ENCODE data around the gene TSSC4.

The TSSC4 gene

GRCh38 chr11:2367266-2368160 lies 33.0 kb upstream of the TSSC4 start:
- DNase-seq (ENCODE audit: extremely low read depth, insufficient read length), result no peak
- Histone ChIP-seq H3K4me3 (replicated peaks; ENCODE audit: low read depth, low read length) (no peak overlapping the region), H3K27me3 (replicated peaks; ENCODE audit: control insufficient read depth, insufficient read depth, low read length) (peaks cover 2% of the 10 kb centered on the region; the same call in 1 of the 2 replicates), H3K36me3 (ENCODE audit: control insufficient read depth, insufficient read depth, low read length) (no peaks in the 10 kb centered on the region)
- no peak for TF ChIP-seq CTCF (IDR thresholded peaks at IDR 0.05; ENCODE audit: insufficient read depth, low read length, poor library complexity, severe bottlenecking)

- Histone ChIP-seq H3K36me3 (ENCODE audit: control insufficient read depth, insufficient read depth, low read length) (no peaks in the 10 kb centered on the region), H3K27me3 (replicated peaks; ENCODE audit: control insufficient read depth, insufficient read depth, low read length) (peaks cover 2% of the 10 kb centered on the region; the same call in 1 of the 2 replicates), H3K4me3 (replicated peaks; ENCODE audit: low read depth, low read length) (no peak overlapping the region)
- no peak for TF ChIP-seq CTCF (IDR thresholded peaks at IDR 0.05; ENCODE audit: insufficient read depth, low read length, poor library complexity, severe bottlenecking)
- no peak for DNase-seq (ENCODE audit: extremely low read depth, insufficient read length)
Observed at GRCh38 chr11:2368178-2368850, 32.2 kb upstream of the TSSC4 start.

- Histone ChIP-seq H3K36me3 (ENCODE audit: control insufficient read depth, insufficient read depth, low read length) (no peaks in the 10 kb centered on the region), H3K27me3 (replicated peaks; ENCODE audit: control insufficient read depth, insufficient read depth, low read length) (peaks cover 2% of the 10 kb centered on the region; the same call in 1 of the 2 replicates), H3K4me3 (replicated peaks; ENCODE audit: low read depth, low read length) (no peak overlapping the region)
- no peak for TF ChIP-seq CTCF (IDR thresholded peaks at IDR 0.05; ENCODE audit: insufficient read depth, low read length, poor library complexity, severe bottlenecking)
- no peak for DNase-seq (ENCODE audit: extremely low read depth, insufficient read length)
Observed at GRCh38 chr11:2368851-2369180, 31.7 kb upstream of the TSSC4 start.

GRCh38 chr11:2369320-2369719 lies 31.2 kb upstream of the TSSC4 start:
- Histone ChIP-seq H3K4me3 (replicated peaks; ENCODE audit: low read depth, low read length) (no peak overlapping the region), H3K27me3 (replicated peaks; ENCODE audit: control insufficient read depth, insufficient read depth, low read length) (peaks cover 2% of the 10 kb centered on the region; the same call in 1 of the 2 replicates), H3K36me3 (ENCODE audit: control insufficient read depth, insufficient read depth, low read length) (no peaks in the 10 kb centered on the region)
- no peak for DNase-seq (ENCODE audit: extremely low read depth, insufficient read length)
- no peak for TF ChIP-seq CTCF (IDR thresholded peaks at IDR 0.05; ENCODE audit: insufficient read depth, low read length, poor library complexity, severe bottlenecking)

- H3K4me3 ChIP-seq (replicated peaks; ENCODE audit: low read depth, low read length), result no peak overlapping the region
- H3K36me3 ChIP-seq (ENCODE audit: control insufficient read depth, insufficient read depth, low read length), result no peaks in the 10 kb centered on the region
- no peak for DNase-seq (ENCODE audit: extremely low read depth, insufficient read length)
- no peak for TF ChIP-seq CTCF (IDR thresholded peaks at IDR 0.05; ENCODE audit: insufficient read depth, low read length, poor library complexity, severe bottlenecking)
- peaks cover 2% of the 10 kb centered on the region; the same call in 1 of the 2 replicates for H3K27me3 ChIP-seq (replicated peaks; ENCODE audit: control insufficient read depth, insufficient read depth, low read length)
Observed at GRCh38 chr11:2369896-2370295, 30.7 kb upstream of the TSSC4 start.

Data from GM06990 (cell line).